MM.1S (cell line): ENCODE results near the gene DAAM2.

ENCODE experiments used
- DNase-seq: peaks from one replicate; pipeline ENCODE4 v3.0.0-alpha.2; 2015
- H2AFZ ChIP-seq: fragments of 300-600 bp; sonication (generic); 2 replicates; pipeline ENCODE4 v1.6.0; 2016; ENCODE audit warnings: antibody characterized with exemption, low read length
- H3F3A ChIP-seq: fragments of 300-600 bp; sonication (generic); 2 replicates; pipeline ENCODE4 v1.6.1; 2016; ENCODE audit warnings: mild to moderate bottlenecking, antibody characterized with exemption, low read length, moderate library complexity, mixed read lengths; ENCODE audit not compliant: insufficient read depth
- H3K27ac ChIP-seq: fragments of 300-600 bp; sonication (generic); 2 replicates; pipeline ENCODE4 v1.5.1; 2016; ENCODE audit warnings: mild to moderate bottlenecking, low read length
- H3K27me3 ChIP-seq: fragments of 300-600 bp; sonication (generic); replicated peaks from 2 replicates; pipeline ENCODE4 v1.6.0; 2016; ENCODE audit warnings: low read length; ENCODE audit not compliant: insufficient read depth
- H3K36me3 ChIP-seq: fragments of 300-600 bp; sonication (generic); replicated peaks from 2 replicates; pipeline ENCODE4 v1.6.1; 2016; ENCODE audit warnings: mild to moderate bottlenecking, low read length, mixed read lengths; ENCODE audit not compliant: insufficient read depth
- H3K4me1 ChIP-seq: fragments of 300-600 bp; sonication (generic); 2 replicates; pipeline ENCODE4 v1.6.1; 2016; ENCODE audit warnings: low read length, mixed read lengths
- H3K4me2 ChIP-seq: fragments of 300-600 bp; sonication (generic); 2 replicates; pipeline ENCODE4 v1.6.0; 2016; ENCODE audit warnings: low read depth, low read length
- H3K4me3 ChIP-seq: fragments of 300-600 bp; sonication (generic); 2 replicates; pipeline ENCODE4 v1.5.1; 2016; ENCODE audit warnings: low read length, mixed read lengths
- H3K79me2 ChIP-seq: fragments of 300-600 bp; sonication (generic); 2 replicates; pipeline ENCODE4 v1.6.1; 2016; ENCODE audit warnings: mixed run types, low read length, mixed read lengths
- H3K9ac ChIP-seq: fragments of 300-600 bp; sonication (generic); 2 replicates; pipeline ENCODE4 v1.6.1; 2016; ENCODE audit warnings: low read length, mixed read lengths
- H3K9me2 ChIP-seq: fragments of 300-600 bp; sonication (generic); replicated peaks from 2 replicates; pipeline ENCODE4 v1.6.1; 2016; ENCODE audit warnings: mild to moderate bottlenecking, low read length, mixed read lengths; ENCODE audit not compliant: insufficient read depth
- H3K9me3 ChIP-seq: fragments of 300-600 bp; sonication (generic); replicated peaks from 2 replicates; pipeline ENCODE4 v1.6.1; 2016; ENCODE audit warnings: mild to moderate bottlenecking, low read length, mixed read lengths; ENCODE audit not compliant: insufficient read depth
- H4K20me1 ChIP-seq: fragments of 300-600 bp; sonication (generic); 2 replicates; pipeline ENCODE4 v1.6.1; 2016; ENCODE audit warnings: mild to moderate bottlenecking, low read length, moderate library complexity, mixed read lengths; ENCODE audit not compliant: insufficient read depth
- CTCF ChIP-seq: fragments of 300-600 bp; sonication (generic); IDR thresholded peaks from 2 replicates; pipeline ENCODE4 v1.5.1; 2016; ENCODE audit warnings: antibody characterized with exemption, low read length, mixed read lengths
- EZH2 ChIP-seq: fragments of 300-600 bp; sonication (generic); optimal IDR thresholded peaks from 2 replicates; pipeline ENCODE3; 2017; ENCODE audit warnings: low read depth, mild to moderate bottlenecking, antibody characterized with exemption, low read length, mixed read lengths
- EZH2phosphoT487 ChIP-seq: fragments of 300-600 bp; sonication (generic); IDR thresholded peaks from 2 replicates; pipeline ENCODE4 v1.6.1; 2018; ENCODE audit warnings: antibody characterized with exemption, low read length

The DAAM2 gene

GRCh38 chr6:39824030-39824926 lies 32.1 kb downstream of the DAAM2 start:
- H3K27me3 ChIP-seq = no peaks in the 10 kb centered on the region
- no peaks in the 10 kb centered on the region for H3F3A ChIP-seq
- H3K4me2 ChIP-seq = no peak overlapping the region
- no peaks in the 10 kb centered on the region for H3K36me3 ChIP-seq
- no peaks in the 10 kb centered on the region for H3K9me3 ChIP-seq
- H3K4me1 ChIP-seq = no peaks in the 10 kb centered on the region
- no peaks in the 10 kb centered on the region for H3K79me2 ChIP-seq
- no peak for DNase-seq
- H3K9ac ChIP-seq = no peak overlapping the region
- H4K20me1 ChIP-seq = no peaks in the 10 kb centered on the region
- H3K9me2 ChIP-seq = no peaks in the 10 kb centered on the region
- H3K4me3 ChIP-seq = no peak overlapping the region
- no peak overlapping the region for H3K27ac ChIP-seq
- H2AFZ ChIP-seq = no peak overlapping the region
- no peak for TF ChIP-seq CTCF
- no peak for TF ChIP-seq EZH2phosphoT487
- no peak for TF ChIP-seq EZH2

GRCh38 chr6:39829331-39829730 lies 37.2 kb downstream of the DAAM2 start:
- H3K4me2 ChIP-seq = no peak overlapping the region
- no peak overlapping the region for H3K27ac ChIP-seq
- no peaks in the 10 kb centered on the region for H4K20me1 ChIP-seq
- H3K9me3 ChIP-seq = no peaks in the 10 kb centered on the region
- no peak overlapping the region for H3K9ac ChIP-seq
- H3K27me3 ChIP-seq = no peaks in the 10 kb centered on the region
- H3K79me2 ChIP-seq = no peaks in the 10 kb centered on the region
- no peak overlapping the region for H2AFZ ChIP-seq
- no peak overlapping the region for H3K4me3 ChIP-seq
- H3K36me3 ChIP-seq = no peaks in the 10 kb centered on the region
- TF ChIP-seq EZH2phosphoT487 (no peak), EZH2 (no peak), CTCF (no peak)
- H3F3A ChIP-seq = no peaks in the 10 kb centered on the region
- DNase-seq = no peak
- no peaks in the 10 kb centered on the region for H3K9me2 ChIP-seq
- H3K4me1 ChIP-seq = no peaks in the 10 kb centered on the region

GRCh38 chr6:39830444-39830843 lies 38.3 kb downstream of the DAAM2 start:
- no peak for DNase-seq
- H3K79me2 ChIP-seq = no peaks in the 10 kb centered on the region
- no peak overlapping the region for H3K9ac ChIP-seq
- no peak overlapping the region for H3K27ac ChIP-seq
- H3K27me3 ChIP-seq = no peaks in the 10 kb centered on the region
- H3K36me3 ChIP-seq = no peaks in the 10 kb centered on the region
- no peaks in the 10 kb centered on the region for H4K20me1 ChIP-seq
- no peak overlapping the region for H3K4me3 ChIP-seq
- H3K9me2 ChIP-seq = no peaks in the 10 kb centered on the region
- H3K4me2 ChIP-seq = no peak overlapping the region
- H3K4me1 ChIP-seq = no peaks in the 10 kb centered on the region
- H3K9me3 ChIP-seq = no peaks in the 10 kb centered on the region
- H2AFZ ChIP-seq = no peak overlapping the region
- no peaks in the 10 kb centered on the region for H3F3A ChIP-seq
- TF ChIP-seq EZH2phosphoT487 = no peak
- no peak for TF ChIP-seq EZH2
- TF ChIP-seq CTCF = no peak
